ENCODE data around the gene SIX3.

Gene SIX3

GRCh38 chr2:44936715-44937687, 4.5 kb upstream of the SIX3 start:
- Histone ChIP-seq H4K20me1 (ENCODE audit: insufficient read depth) (no peaks in the 10 kb centered on the region), H3K4me3 (IDR thresholded peaks at IDR 0.05; ENCODE audit: insufficient read depth, low read depth, low read length) (no peak overlapping the region), H2AFZ (ENCODE audit: low read depth) (peak overlapping the region; percentile 98)

GRCh38 chr2:44937688-44938240, 3.7 kb upstream of the SIX3 start:
- Histone ChIP-seq H3K36me3 (ENCODE audit: insufficient read depth) (no peaks in the 10 kb centered on the region), H3K79me2 (ENCODE audit: insufficient read depth, low read depth) (no peaks in the 10 kb centered on the region), H2AFZ (ENCODE audit: low read depth) (peak overlapping the region; percentile 98), H3K27ac (no peak overlapping the region), H3K4me3 (IDR thresholded peaks at IDR 0.05; ENCODE audit: insufficient read depth, low read depth, low read length) (peak overlapping the region; percentile 55), H3K9ac (no peak overlapping the region; the same call in 1 of the 2 replicates), H3K4me2 (peak overlapping the region; percentile 93), H4K20me1 (ENCODE audit: insufficient read depth) (no peaks in the 10 kb centered on the region), H3K4me1 (ENCODE audit: low read depth, poor library complexity, severe bottlenecking) (no peaks in the 10 kb centered on the region), H3K27me3 (ENCODE audit: insufficient read depth, low read depth) (peaks cover 4% of the 10 kb centered on the region; the same call in 1 of the 2 replicates)
- no peak for TF ChIP-seq CTCF (conservative IDR thresholded peaks at IDR 0.05; ENCODE audit: low read depth, low read length)

More at GRCh38 chr2:44936715-44937687, 4.5 kb upstream of the SIX3 start:
- Histone ChIP-seq H3K79me2 (ENCODE audit: insufficient read depth, low read depth) (no peaks in the 10 kb centered on the region), H3K9ac (no peak overlapping the region), H3K36me3 (ENCODE audit: insufficient read depth) (no peaks in the 10 kb centered on the region), H3K27me3 (ENCODE audit: insufficient read depth, low read depth) (peaks cover 4% of the 10 kb centered on the region; the same call in 1 of the 2 replicates), H3K27ac (no peak overlapping the region), H3K4me2 (no peak overlapping the region; the same call in 1 of the 2 replicates), H3K4me1 (ENCODE audit: low read depth, poor library complexity, severe bottlenecking) (no peaks in the 10 kb centered on the region)
- no peak for TF ChIP-seq CTCF (conservative IDR thresholded peaks at IDR 0.05; ENCODE audit: low read depth, low read length)

- Histone ChIP-seq H3K27ac (no peak overlapping the region), H3K4me2 (peak overlapping the region; percentile 93), H3K36me3 (ENCODE audit: insufficient read depth) (no peaks in the 10 kb centered on the region), H3K79me2 (ENCODE audit: insufficient read depth, low read depth) (no peaks in the 10 kb centered on the region), H4K20me1 (ENCODE audit: insufficient read depth) (no peaks in the 10 kb centered on the region), H3K27me3 (ENCODE audit: insufficient read depth, low read depth) (peaks cover 4% of the 10 kb centered on the region; the same call in 1 of the 2 replicates), H3K9ac (peak overlapping the region; percentile 49), H3K4me3 (IDR thresholded peaks at IDR 0.05; ENCODE audit: insufficient read depth, low read depth, low read length) (peak overlapping the region; percentile 62), H2AFZ (ENCODE audit: low read depth) (peak overlapping the region; percentile 98), H3K4me1 (ENCODE audit: low read depth, poor library complexity, severe bottlenecking) (no peaks in the 10 kb centered on the region)
- TF ChIP-seq CTCF (conservative IDR thresholded peaks at IDR 0.05; ENCODE audit: low read depth, low read length), result no peak
These were observed 3.0 kb upstream of the SIX3 start for GRCh38 chr2:44938287-44939105.

Data from KMS-11 (cell line).